ENCODE data around the gene SHFL. TPM values are rescaled to one million over a fixed set of nuclear protein-coding genes. Genes with fewer than 3 reads are reported as not detected.

SHFL gene
- total RNA-seq, 2 experiments from 2014 or later: 28.3 to 31.9 TPM

DNA sequence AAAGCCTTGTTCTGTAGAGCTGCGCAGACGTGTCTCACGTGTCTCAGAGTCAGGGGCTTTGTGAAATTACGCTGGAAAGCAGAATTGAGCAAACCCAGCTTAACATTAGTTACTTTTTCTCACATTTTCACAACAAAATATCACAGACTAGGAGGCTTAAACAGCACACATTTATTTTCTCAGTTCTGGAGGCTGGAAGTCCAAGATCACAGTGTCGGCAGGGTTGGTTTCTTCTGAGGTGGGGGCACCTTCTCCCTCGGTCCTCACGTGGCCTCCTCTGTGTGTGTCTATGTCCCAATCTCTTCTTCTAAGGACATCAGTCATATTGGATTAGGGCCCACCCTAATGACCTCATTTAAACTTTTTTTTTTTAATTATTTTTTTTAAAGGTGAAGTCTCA is 38.3 kb downstream of the SHFL start:
- no peaks in the 10 kb centered on the region for H3K27me3 Mint-ChIP-seq (ENCODE audit: low read depth)
- H3K4me3 Mint-ChIP-seq: no peak overlapping the region
- peaks cover 5% of the 10 kb centered on the region for H3K4me1 Mint-ChIP-seq (ENCODE audit: low read depth)
- H3K36me3 Mint-ChIP-seq (ENCODE audit: low read depth): peaks cover 6% of the 10 kb centered on the region
- DNase-seq: no peak
- CTCF ChIA-PET: interaction anchor here (0.6 kb wide), 1 partner anchor 203 kb away, joined by 3 read pairs; no protein-coding TSS in a partner anchor
- no peak overlapping the region for H3K27ac Mint-ChIP-seq
- H3K9me3 Mint-ChIP-seq: no peaks in the 10 kb centered on the region
- intact Hi-C loops (cut with micrococcal nuclease): no loop called here

DNA sequence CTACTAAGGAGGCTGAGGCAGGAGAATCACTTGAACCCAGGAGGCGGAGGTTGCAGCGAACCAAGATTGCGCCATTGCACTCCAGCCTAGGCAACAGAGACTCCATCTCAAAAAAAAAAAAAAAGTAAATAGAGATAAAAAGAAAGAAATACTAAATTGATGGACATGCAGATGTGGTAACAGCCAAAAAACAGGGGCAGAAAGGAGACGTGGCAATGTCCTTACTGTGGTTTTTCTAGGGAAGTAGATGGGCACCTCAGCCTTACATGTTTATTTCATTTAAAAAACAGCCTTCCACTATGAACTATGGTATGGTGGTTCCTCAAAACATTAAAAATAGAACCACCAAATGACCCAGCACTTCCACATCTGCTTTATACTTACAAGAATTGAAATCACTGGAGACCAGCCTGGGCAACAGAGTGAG is 40.1 kb downstream of the SHFL start:
- Mint-ChIP-seq H3K27me3 (ENCODE audit: low read depth) (no peaks in the 10 kb centered on the region), H3K36me3 (ENCODE audit: low read depth) (peaks cover 9% of the 10 kb centered on the region), H3K9me3 (no peaks in the 10 kb centered on the region), H3K4me3 (no peak overlapping the region), H3K27ac (no peak overlapping the region), H3K4me1 (ENCODE audit: low read depth) (no peaks in the 10 kb centered on the region)
- DNase-seq: no peak
- CTCF ChIA-PET: interaction anchor here (0.6 kb wide), 1 partner anchor 154 kb away, joined by 5 read pairs; no protein-coding TSS in a partner anchor
- intact Hi-C loops (cut with micrococcal nuclease): no loop called here

- Mint-ChIP-seq H3K27ac (no peak overlapping the region), H3K4me1 (ENCODE audit: low read depth) (no peaks in the 10 kb centered on the region)
Observed at GRCh38 chr19:10132905-10133304, 46.8 kb downstream of the SHFL start.

GRCh38 chr19:10133596-10133995 is 47.5 kb downstream of the SHFL start:
- Mint-ChIP-seq H3K4me3 (no peak overlapping the region), H3K36me3 (ENCODE audit: low read depth) (peaks cover 27% of the 10 kb centered on the region), H3K27ac (no peak overlapping the region), H3K4me1 (ENCODE audit: low read depth) (no peaks in the 10 kb centered on the region), H3K9me3 (no peaks in the 10 kb centered on the region), H3K27me3 (ENCODE audit: low read depth) (no peaks in the 10 kb centered on the region)
- intact Hi-C loops (cut with micrococcal nuclease): no loop called here
- DNase-seq: no peak
- CTCF ChIA-PET: interaction anchor here (1.5 kb wide), 1 partner anchor 116 kb away, joined by 5 read pairs; no protein-coding TSS in a partner anchor

More at GRCh38 chr19:10132905-10133304, 46.8 kb downstream of the SHFL start:
- no peak overlapping the region for H3K4me3 Mint-ChIP-seq
- CTCF ChIA-PET: interaction anchor here (0.6 to 1.5 kb wide), 3 partner anchors 64 to 138 kb away, joined by 3 to 5 read pairs (median 4); partner anchors contain the start of gene ICAM1
- H3K27me3 Mint-ChIP-seq (ENCODE audit: low read depth): no peaks in the 10 kb centered on the region
- DNase-seq: no peak
- intact Hi-C loops (cut with micrococcal nuclease): no loop called here
- H3K36me3 Mint-ChIP-seq (ENCODE audit: low read depth): peaks cover 28% of the 10 kb centered on the region
- H3K9me3 Mint-ChIP-seq: no peaks in the 10 kb centered on the region

- no peak for DNase-seq
- intact Hi-C loops (cut with micrococcal nuclease): no loop called here
- H3K27ac Mint-ChIP-seq: no peak overlapping the region
- H3K9me3 Mint-ChIP-seq: no peaks in the 10 kb centered on the region
- H3K4me3 Mint-ChIP-seq: no peak overlapping the region
- no peaks in the 10 kb centered on the region for H3K4me1 Mint-ChIP-seq (ENCODE audit: low read depth)
- peaks cover 29% of the 10 kb centered on the region for H3K36me3 Mint-ChIP-seq (ENCODE audit: low read depth)
- CTCF ChIA-PET: no interaction called here
- H3K27me3 Mint-ChIP-seq (ENCODE audit: low read depth): no peaks in the 10 kb centered on the region
Observed at GRCh38 chr19:10134040-10134439, 47.9 kb downstream of the SHFL start.

- Mint-ChIP-seq H3K4me3 (no peak overlapping the region), H3K27ac (no peak overlapping the region), H3K27me3 (ENCODE audit: low read depth) (no peaks in the 10 kb centered on the region), H3K9me3 (no peaks in the 10 kb centered on the region), H3K4me1 (ENCODE audit: low read depth) (peaks cover 2% of the 10 kb centered on the region), H3K36me3 (ENCODE audit: low read depth) (peaks cover 40% of the 10 kb centered on the region)
- intact Hi-C loops (cut with micrococcal nuclease): no loop called here
- CTCF ChIA-PET: interaction anchor here (0.6 kb wide), 1 partner anchor 27 kb away, joined by 3 read pairs; no protein-coding TSS in a partner anchor
- no peak for DNase-seq
Observed at GRCh38 chr19:10135551-10136334, 49.6 kb downstream of the SHFL start.

DNA sequence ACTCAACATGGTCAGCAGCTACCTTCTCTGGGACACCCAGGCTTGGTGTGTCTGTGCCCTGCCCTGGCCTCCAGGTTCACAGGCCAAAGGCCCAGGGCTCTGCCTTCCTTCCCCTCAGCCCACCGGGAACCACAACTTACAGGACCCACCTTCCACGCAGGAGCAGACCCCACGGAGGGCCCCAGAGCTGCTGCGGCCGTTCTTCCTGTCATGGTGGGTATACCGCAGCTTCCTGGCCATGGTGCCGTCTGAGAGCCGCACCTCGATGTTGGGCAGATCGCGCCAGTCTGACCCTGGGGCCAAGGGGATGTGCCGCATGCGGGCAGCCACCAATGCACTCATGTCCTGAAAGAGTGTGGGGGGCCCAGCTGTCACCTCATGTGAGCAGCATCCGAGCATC is 50.8 kb downstream of the SHFL start:
- peaks cover 9% of the 10 kb centered on the region for H3K4me1 Mint-ChIP-seq (ENCODE audit: low read depth)
- CTCF ChIA-PET: no interaction called here
- DNase-seq: no peak
- H3K9me3 Mint-ChIP-seq: no peaks in the 10 kb centered on the region
- peaks cover 49% of the 10 kb centered on the region for H3K36me3 Mint-ChIP-seq (ENCODE audit: low read depth)
- no peak overlapping the region for H3K27ac Mint-ChIP-seq
- no peak overlapping the region for H3K4me3 Mint-ChIP-seq
- intact Hi-C loops (cut with micrococcal nuclease): no loop called here
- H3K27me3 Mint-ChIP-seq (ENCODE audit: low read depth): no peaks in the 10 kb centered on the region

DNA sequence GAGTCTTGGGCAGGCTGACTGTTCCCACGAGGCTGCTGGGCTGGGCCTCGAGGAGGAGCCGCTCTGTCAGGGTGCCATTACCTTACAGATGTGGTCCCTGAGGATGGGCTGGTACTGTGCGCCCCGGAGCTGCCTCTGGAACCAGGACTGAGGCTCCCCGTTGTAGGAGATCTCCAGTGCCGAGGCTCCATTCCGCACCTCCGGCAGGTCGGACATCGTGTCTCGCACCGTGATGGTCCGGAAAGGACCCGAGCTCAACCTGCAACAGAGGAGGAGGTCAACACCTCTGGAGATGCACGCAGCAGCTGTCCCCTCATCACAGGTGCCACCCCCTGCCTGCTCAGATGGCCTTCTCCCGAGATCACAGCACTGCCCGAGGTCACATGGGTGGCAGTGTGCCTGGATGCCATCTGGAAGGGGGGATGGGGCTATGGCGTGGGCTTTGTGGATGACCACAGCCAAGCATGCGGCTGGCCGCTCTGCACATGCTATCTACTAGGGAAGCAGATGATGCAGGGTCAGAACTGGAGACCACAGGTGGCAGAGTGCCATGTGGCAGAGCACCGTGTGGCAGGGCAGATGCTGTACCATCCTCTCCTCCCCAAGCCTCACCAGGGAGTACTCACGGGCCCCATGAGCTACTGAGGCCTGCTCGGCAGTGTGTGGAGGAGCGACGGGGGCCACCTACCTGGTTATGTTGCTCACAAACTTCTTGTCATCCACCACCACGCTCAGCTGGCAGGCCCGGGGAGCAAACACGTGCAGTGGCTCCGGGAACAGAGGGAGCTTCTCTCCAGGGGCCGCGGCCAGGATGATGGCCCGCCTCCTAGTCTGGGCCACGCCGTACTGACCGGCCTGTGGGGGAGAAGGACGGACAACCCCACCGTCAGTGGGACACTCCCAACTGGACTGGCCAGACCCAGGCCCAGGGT is 51.9 kb downstream of the SHFL start:
- H3K27ac Mint-ChIP-seq: no peak overlapping the region
- intact Hi-C loops (cut with micrococcal nuclease): no loop called here
- H3K27me3 Mint-ChIP-seq (ENCODE audit: low read depth): no peaks in the 10 kb centered on the region
- H3K9me3 Mint-ChIP-seq: no peaks in the 10 kb centered on the region
- no peak overlapping the region for H3K4me3 Mint-ChIP-seq
- peaks cover 54% of the 10 kb centered on the region for H3K36me3 Mint-ChIP-seq (ENCODE audit: low read depth)
- peaks cover 14% of the 10 kb centered on the region for H3K4me1 Mint-ChIP-seq (ENCODE audit: low read depth)
- CTCF ChIA-PET: interaction anchor here (0.6 kb wide), 1 partner anchor 14 kb away, joined by 4 read pairs; no protein-coding TSS in a partner anchor
- no peak for DNase-seq

DNA sequence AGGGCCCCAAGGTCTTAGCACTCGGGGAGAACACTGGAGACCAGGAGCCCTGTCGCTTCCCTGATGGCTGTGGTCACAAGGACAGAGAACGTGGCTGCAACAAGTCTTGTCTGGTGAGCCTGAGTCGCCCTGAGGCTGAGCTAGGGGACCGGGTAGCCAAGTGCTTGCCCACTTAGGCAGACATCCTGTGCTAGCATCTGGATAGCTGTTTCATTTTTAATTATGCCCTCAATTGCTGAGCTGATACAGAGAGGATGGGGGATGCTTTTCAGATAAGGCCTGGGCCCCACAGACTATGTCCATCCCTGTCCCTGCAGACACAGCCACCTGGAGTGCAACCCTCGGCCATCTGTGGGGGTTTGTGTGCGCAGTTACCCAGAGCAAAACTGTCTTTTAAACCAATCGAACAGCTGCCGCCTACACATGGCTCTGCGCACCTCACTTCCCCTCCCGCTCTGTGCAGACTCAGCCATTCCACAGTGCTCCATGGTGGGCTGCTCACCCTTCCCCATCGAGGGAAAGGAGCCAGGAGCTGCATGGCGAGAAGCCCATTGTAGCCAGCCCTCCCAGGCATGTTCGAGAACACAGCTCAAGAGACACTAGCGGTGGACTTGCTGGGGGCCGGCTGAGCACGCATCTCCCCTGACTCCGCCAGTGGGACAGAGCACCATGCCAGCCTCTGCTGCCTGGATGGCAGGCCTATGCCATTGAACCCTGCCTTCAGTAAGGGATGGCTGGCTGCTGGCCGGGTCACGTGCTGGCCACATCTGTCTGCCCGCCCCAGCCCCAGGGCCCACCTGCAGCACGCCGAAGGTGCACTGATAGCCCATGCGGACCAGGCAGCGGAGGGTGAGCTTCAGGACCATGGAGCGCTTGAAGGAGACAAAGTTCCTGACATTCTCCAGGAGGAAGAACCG is 53.0 kb downstream of the SHFL start:
- intact Hi-C loops (cut with micrococcal nuclease): no loop called here
- H3K4me3 Mint-ChIP-seq: no peak overlapping the region
- no peak overlapping the region for H3K27ac Mint-ChIP-seq
- no peaks in the 10 kb centered on the region for H3K9me3 Mint-ChIP-seq
- no peak for DNase-seq
- CTCF ChIA-PET: interaction anchor here (0.6 kb wide), 1 partner anchor 16 kb away, joined by 4 read pairs; no protein-coding TSS in a partner anchor
- no peaks in the 10 kb centered on the region for H3K27me3 Mint-ChIP-seq (ENCODE audit: low read depth)
- H3K36me3 Mint-ChIP-seq (ENCODE audit: low read depth): peaks cover 61% of the 10 kb centered on the region
- H3K4me1 Mint-ChIP-seq (ENCODE audit: low read depth): peaks cover 24% of the 10 kb centered on the region

DNA sequence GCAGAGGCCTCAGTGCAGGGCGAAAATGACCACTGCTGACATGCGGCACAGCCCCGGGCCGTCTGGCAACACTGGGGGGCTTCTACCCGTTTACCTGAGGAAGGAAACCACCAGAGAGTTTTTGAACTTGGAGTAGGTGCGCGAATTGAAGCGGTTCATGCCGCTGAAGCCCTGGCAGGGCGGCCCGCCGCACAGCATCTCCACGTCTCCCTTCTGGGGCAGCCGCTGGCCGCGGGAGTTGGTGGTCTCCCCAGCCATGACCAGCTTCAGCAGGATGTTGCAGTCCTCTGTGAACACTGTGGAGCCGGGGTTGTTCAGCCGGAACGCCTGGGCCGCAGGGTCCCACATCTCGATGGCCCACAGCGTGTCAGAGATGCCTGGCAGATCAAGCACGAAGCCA is 53.8 kb downstream of the SHFL start:
- Mint-ChIP-seq H3K27me3 (ENCODE audit: low read depth) (no peaks in the 10 kb centered on the region), H3K36me3 (ENCODE audit: low read depth) (peaks cover 66% of the 10 kb centered on the region), H3K9me3 (no peaks in the 10 kb centered on the region), H3K27ac (no peak overlapping the region), H3K4me1 (ENCODE audit: low read depth) (peaks cover 28% of the 10 kb centered on the region), H3K4me3 (no peak overlapping the region)
- intact Hi-C loops (cut with micrococcal nuclease): loop anchor here (5.0 kb wide), 1 partner anchor 37 kb away; no protein-coding TSS in a partner anchor
- CTCF ChIA-PET: no interaction called here
- DNase-seq: no peak

DNA sequence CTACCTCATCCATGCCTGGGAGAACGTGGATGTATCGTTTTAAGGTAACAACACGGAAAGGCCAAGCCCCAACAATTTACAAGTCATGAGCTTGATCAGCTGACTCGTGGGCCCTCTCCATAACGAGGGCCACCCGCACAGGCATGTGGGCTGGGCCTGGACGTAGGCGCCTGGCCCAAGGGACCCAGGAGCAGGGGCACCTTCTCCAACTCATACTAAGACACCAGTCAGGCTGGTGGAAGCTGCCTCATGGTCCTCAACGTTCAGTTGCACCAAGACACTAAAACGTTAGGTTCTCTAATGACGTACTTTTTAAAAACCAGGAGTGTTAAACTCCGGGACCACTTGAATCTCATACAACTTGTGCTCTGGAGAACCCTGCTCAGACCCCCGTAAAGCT is 55.4 kb downstream of the SHFL start:
- Mint-ChIP-seq H3K36me3 (ENCODE audit: low read depth) (peaks cover 76% of the 10 kb centered on the region), H3K9me3 (no peaks in the 10 kb centered on the region), H3K27me3 (ENCODE audit: low read depth) (no peaks in the 10 kb centered on the region), H3K27ac (peak overlapping the region; percentile 50), H3K4me1 (ENCODE audit: low read depth) (peaks cover 34% of the 10 kb centered on the region), H3K4me3 (no peak overlapping the region)
- CTCF ChIA-PET: interaction anchor here (1.7 kb wide), 1 partner anchor 108 kb away, joined by 5 read pairs; no protein-coding TSS in a partner anchor
- intact Hi-C loops (cut with micrococcal nuclease): loop anchor here (5.0 kb wide), 1 partner anchor 36 kb away; no protein-coding TSS in a partner anchor
- DNase-seq: no peak
